NCI-H1105 treated with DMSO at 0.1 percent for 48 hours (cell line): Measurements from ENCODE around the gene IFITM1.
"Not testable (repeated sequence)": the region's sequence is repeated elsewhere in the genome, so short reads cannot be mapped to it uniquely, and the experiment has no call there.

Experiments used
- DNase-seq: peaks from one replicate; lab custom pipeline; 2025; lab: John Stamatoyannopoulos, UW

IFITM1 gene

GRCh38 chr11:326592-326841, 12.7 kb downstream of the IFITM1 start:
- DNase-seq: no peak

GRCh38 chr11:326842-327580, 13.2 kb downstream of the IFITM1 start:
- no peak for DNase-seq

DNA sequence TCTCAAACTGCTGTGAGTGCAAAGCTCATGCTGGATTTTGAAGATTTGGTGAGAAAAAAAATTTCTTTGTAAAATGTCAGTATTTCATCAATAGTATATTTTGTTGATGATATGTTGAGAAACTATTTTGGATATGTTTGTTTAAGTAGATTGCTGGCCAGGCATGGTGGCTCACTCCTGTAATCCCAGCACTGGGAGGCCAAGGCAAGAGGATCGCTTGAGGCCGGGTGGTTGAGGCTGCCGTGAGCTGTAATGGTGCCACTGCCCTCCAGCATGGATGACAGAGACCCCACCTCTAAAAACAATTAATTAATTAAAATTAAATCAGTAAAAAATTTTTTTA, 13.7 kb downstream of the IFITM1 start:
- no peak for DNase-seq

DNA sequence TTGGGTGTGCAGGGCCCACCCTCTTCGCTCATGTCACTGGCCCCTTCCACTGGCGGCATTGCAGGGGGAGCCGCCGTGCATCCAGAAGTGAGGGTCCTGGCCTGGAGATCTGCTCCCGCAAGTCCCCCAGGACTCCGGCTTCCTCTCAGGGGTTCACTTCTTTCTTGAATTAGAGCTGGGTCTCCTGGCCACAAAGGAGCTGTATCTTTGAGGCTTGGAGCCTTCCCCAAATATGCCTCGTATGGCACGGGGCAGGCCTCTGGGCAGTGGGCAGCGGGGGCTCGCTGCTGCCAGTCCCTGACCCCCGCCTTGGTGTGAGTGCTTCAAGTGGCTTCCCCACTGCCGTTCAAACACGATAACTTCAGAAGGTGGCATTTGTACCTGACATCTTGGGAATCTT, 14.2 kb downstream of the IFITM1 start:
- DNase-seq: no peak

- DNase-seq: not testable (repeated sequence)
Observed at GRCh38 chr11:328516-329100, 14.8 kb downstream of the IFITM1 start.

GRCh38 chr11:329886-330253, 16.0 kb downstream of the IFITM1 start:
- no peak for DNase-seq

- no peak for DNase-seq
Observed at GRCh38 chr11:330307-330693, 16.5 kb downstream of the IFITM1 start.

- no peak for DNase-seq
Observed at GRCh38 chr11:330694-331357, 17.0 kb downstream of the IFITM1 start.

- no peak for DNase-seq
Observed at GRCh38 chr11:331358-332060, 17.7 kb downstream of the IFITM1 start.

- DNase-seq: no peak
Observed at GRCh38 chr11:332651-333480, 19.0 kb downstream of the IFITM1 start.

- not testable (repeated sequence) for DNase-seq
Observed at GRCh38 chr11:333616-334263, 19.9 kb downstream of the IFITM1 start.

DNA sequence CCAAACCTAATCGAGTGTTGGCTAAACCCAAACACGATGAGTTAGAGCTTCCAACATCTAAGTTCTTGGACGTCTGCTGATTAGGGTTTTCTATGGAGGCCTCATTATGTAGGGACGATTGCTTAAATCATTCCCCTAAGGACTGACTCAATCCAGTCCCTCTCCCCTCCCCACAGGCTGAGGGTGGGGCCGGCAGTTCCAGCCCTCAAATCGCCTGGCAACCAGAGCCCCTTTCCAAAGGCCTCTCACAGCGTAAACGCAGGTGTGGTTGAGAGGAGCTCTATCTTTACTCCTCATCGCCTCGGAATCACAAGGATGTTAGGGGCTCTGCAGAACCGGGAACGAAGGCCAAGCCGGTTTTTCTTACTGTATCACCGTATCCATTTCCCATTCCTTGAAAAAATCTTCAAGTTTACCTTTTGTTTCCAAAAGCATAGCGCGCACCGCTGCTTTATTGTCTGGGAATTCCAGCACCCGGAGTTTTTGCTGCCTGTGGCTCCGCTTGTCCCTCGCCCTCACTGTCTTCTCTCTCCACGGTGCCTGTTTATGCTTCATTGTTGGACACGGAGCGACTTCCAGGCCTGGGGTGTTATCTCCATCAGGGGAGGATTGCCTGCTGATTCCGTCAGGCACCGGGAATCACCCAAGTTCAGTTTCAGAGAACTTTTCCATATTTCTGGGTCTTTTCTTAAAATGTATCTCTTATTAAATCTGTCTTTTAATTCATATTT, 20.6 kb downstream of the IFITM1 start:
- DNase-seq: no peak

DNA sequence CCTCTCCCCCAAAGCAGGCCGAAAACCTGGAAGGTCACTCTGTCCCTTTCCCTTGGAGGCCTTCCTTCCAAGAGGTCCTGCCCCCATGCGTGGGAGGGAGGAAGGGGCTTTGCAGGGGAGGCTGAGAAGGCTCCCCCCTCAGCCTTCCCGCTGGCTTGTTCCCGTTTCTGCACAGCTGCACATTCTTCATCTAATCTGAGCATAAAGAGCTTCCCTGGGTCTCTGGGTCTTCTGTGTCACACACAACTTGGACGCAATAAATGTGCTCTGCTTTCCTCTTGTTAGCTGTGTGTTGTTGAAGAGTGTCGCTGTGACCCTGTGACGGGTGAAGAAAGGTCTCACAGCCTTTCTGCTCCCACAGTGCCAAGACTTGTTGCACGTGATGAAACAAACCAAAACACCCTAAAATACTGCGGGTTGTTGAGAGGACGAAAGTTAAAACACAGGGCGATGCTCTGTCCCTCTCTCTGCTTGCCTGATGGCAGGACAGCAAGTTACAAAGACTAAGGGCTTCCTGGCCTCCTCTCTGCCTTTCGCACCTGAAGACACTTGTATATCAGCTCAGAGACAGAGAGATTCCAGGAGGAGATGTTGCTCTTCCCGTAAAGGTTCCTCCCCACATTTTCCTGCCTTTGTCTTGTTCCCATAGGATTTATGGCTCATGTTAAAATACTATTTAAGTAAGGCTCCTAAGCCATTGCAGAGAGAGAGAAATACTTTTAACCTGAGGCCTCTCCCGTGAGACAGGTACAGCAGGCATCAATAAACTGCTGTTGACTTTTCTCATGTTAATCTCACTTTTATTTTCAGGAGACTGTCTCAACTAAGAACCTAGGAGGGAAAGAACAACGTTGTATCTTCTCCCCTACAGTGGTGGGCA, 22.2 kb downstream of the IFITM1 start:
- no peak for DNase-seq

DNA sequence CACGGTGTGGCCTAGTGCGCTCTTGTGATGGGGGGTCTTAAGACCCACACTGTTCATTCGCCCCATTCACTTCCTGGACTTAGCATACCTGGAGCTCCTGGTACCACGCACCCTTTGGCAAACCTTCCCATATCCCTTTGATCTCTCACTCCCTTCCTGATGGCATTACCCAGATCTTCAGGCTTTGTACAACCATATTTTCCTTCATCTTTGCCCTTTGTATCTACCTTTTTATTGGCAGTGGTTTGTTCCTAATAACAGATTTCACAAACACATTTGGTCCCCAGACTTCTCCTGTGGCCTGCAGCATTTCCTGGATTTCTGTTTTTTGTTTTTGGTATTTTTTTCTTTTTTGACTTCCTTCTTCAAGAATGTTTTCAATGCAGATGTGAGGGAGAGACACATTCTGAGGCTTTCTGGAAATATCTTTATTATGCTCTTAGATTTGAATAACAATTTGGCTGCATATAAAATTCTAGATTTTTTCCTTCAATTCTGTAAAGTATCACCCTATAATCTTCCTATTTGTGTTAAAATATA, 22.9 kb downstream of the IFITM1 start:
- DNase-seq: no peak

DNA sequence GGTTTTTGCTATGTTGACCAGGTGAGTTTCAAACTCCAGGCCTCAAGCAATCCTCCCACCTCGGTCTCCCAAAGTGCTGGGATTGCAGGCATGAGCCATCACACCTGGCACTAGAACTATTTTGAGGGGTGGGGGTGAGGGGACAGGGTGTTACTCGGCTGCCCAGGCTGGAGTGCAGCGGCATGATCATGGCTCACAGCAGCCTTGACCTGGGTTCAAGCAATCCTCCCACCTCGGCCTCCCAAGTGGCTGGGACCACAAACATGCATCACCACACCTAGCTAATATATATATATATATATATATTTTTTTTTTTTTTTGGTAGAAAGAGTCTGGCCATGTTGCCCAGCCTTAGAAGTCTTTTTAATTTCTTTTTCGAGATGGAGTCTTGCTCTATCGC, 23.9 kb downstream of the IFITM1 start:
- no peak for DNase-seq

- no peak for DNase-seq
Observed at GRCh38 chr11:339963-340362, 26.1 kb downstream of the IFITM1 start.

GRCh38 chr11:340539-341512, 27.0 kb downstream of the IFITM1 start:
- DNase-seq: no peak

DNA sequence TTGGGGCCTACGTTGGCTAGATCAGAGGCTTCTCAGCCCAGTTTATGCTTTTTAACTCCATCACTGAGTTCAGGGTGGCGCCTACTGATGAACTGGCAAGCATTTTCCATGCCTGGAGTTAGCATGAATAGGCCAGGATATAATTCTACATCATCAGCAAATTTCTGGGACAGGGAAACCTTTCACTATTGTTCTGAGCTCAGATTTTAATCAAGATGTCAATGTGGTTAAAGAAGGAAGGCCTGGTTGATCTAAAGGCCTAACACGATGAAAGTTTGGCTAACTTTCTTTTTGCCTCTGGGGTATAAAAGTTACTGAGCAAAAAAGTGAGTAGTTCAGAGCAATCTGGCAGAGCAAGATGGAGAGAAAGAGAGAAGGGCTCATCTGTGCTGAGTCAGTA, 28.5 kb downstream of the IFITM1 start:
- no peak for DNase-seq
